ENCODE data around the gene CCDC51.

DNA sequence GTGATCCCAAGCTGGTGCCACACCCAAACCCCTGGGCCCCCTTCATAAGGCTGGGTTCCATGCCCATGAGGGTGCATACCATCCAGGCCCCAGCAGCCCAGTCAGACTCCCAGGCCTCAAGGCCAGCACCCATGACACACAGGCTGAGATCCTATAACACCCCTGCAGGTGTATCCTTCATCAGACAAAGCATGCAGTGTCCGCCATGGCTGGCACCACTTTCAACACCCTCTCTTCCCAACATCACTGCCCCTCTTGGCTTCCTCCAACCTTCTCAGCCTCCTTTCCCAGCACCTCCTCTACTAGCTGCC, 3.5 kb downstream of the CCDC51 start:
- TF ChIP-seq, protein P1, sequence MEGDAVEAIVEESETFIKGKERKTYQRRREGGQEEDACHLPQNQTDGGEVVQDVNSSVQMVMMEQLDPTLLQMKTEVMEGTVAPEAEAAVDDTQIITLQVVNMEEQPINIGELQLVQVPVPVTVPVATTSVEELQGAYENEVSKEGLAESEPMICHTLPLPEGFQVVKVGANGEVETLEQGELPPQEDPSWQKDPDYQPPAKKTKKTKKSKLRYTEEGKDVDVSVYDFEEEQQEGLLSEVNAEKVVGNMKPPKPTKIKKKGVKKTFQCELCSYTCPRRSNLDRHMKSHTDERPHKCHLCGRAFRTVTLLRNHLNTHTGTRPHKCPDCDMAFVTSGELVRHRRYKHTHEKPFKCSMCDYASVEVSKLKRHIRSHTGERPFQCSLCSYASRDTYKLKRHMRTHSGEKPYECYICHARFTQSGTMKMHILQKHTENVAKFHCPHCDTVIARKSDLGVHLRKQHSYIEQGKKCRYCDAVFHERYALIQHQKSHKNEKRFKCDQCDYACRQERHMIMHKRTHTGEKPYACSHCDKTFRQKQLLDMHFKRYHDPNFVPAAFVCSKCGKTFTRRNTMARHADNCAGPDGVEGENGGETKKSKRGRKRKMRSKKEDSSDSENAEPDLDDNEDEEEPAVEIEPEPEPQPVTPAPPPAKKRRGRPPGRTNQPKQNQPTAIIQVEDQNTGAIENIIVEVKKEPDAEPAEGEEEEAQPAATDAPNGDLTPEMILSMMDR (IDR thresholded peaks at IDR 0.05; ENCODE audit: poor library complexity, severe bottlenecking): no peak
- TF ChIP-seq EP300 (conservative IDR thresholded peaks at IDR 0.05; ENCODE audit: poor library complexity, severe bottlenecking): no peak
- TF ChIP-seq SMC3 (conservative IDR thresholded peaks at IDR 0.05; ENCODE audit: poor library complexity): no peak
- TF ChIP-seq REST (IDR thresholded peaks at IDR 0.05; ENCODE audit: borderline replicate concordance): no peak
- no peak for TF ChIP-seq EZH2 (IDR thresholded peaks at IDR 0.05; ENCODE audit: borderline replicate concordance, insufficient read depth, low read length, poor library complexity, severe bottlenecking)
- TF ChIP-seq TAF1 (IDR thresholded peaks at IDR 0.05; ENCODE audit: low read depth): no peak
- TF ChIP-seq RAD21 (conservative IDR thresholded peaks at IDR 0.05): no peak
